IMR-90 (cell line): ENCODE data around the gene SERPINB2. TPM values are rescaled to one million over a fixed set of nuclear protein-coding genes. Genes with fewer than 3 reads are reported as not detected.

Experiments used
- ATAC-seq: fragments of 200-7000 bp; cut with Tn5 transposase; 2 replicates; pipeline ENCODE4 v1.9.1; 2020; ENCODE audit warnings: low read depth, mild to moderate bottlenecking, moderate library complexity
- BruUV-seq: library from RNA; stranded (reverse); fragments of 400-500 nt; replicated peaks from 2 replicates; lab custom pipeline; 2021; lab: Mats Ljungman, UMichigan
- CTCF ChIA-PET: fragments of 300-600 bp; formaldehyde crosslinking; extraction: SDS; loops from one replicate; lab custom pipeline; 2021; ENCODE audit warnings: antibody characterized with exemption; lab: Yijun Ruan, JAX
- POLR2A ChIA-PET: fragments of 300-600 bp; sonication (Branson Sonifier 250); formaldehyde crosslinking; loops from one replicate; lab custom pipeline; 2022; ENCODE audit warnings: antibody characterized with exemption; ENCODE audit not compliant: unreplicated experiment; lab: Charles Lee
- DNase-seq: peaks from one replicate; pipeline ENCODE4 v3.0.0; 2013
- H2AFZ ChIP-seq: replicated peaks from 2 replicates; pipeline ENCODE3; 2013; ENCODE audit warnings: low read length, mild to moderate bottlenecking; ENCODE audit not compliant: poor library complexity
- H2AK5ac ChIP-seq: 2 replicates; pipeline ENCODE4 v1.6.1; 2013; ENCODE audit warnings: low read depth, low read length, inconsistent platforms
- H2AK9ac ChIP-seq: replicated peaks from 2 replicates; pipeline ENCODE3; 2013; ENCODE audit warnings: mild to moderate bottlenecking, low read depth, low read length, moderate library complexity; ENCODE audit not compliant: poor library complexity
- H2BK120ac ChIP-seq: 2 replicates; pipeline ENCODE4 v1.6.1; 2013; ENCODE audit warnings: low read depth, low read length, inconsistent platforms
- H2BK15ac ChIP-seq: 3 replicates; pipeline ENCODE4 v1.6.1; 2013; ENCODE audit warnings: low read depth, low read length, inconsistent platforms
- H2BK20ac ChIP-seq: 2 replicates; pipeline ENCODE4 v1.6.1; 2013; ENCODE audit warnings: low read depth, mild to moderate bottlenecking, inconsistent platforms, low read length, moderate library complexity
- H2BK5ac ChIP-seq: 2 replicates; pipeline ENCODE4 v1.6.1; 2013; ENCODE audit warnings: mild to moderate bottlenecking, low read depth, low read length, inconsistent platforms; ENCODE audit not compliant: poor library complexity, severe bottlenecking
- H3K14ac ChIP-seq: replicated peaks from 2 replicates; pipeline ENCODE4 v1.6.1; 2013; ENCODE audit warnings: low read depth, low read length, inconsistent platforms
- H3K18ac ChIP-seq: 2 replicates; pipeline ENCODE4 v1.6.1; 2013; ENCODE audit warnings: low read depth, low read length, control low read depth
- H3K23ac ChIP-seq: 2 replicates; pipeline ENCODE4 v1.6.1; 2013; ENCODE audit warnings: low read depth, low read length, inconsistent platforms
- H3K27ac ChIP-seq: 2 replicates; pipeline ENCODE4 v1.5.1; 2013; ENCODE audit warnings: mild to moderate bottlenecking, control low read depth, low read length; ENCODE audit not compliant: insufficient read depth
- H3K27me3 ChIP-seq: 2 replicates; pipeline ENCODE4 v1.6.1; 2013; ENCODE audit warnings: low read length; ENCODE audit not compliant: control insufficient read depth, insufficient read depth
- H3K36me3 ChIP-seq: 2 replicates; pipeline ENCODE4 v1.6.1; 2013; ENCODE audit warnings: low read length, mixed read lengths; ENCODE audit not compliant: control insufficient read depth, insufficient read depth
- H3K4ac ChIP-seq: 2 replicates; pipeline ENCODE4 v1.6.1; 2013; ENCODE audit warnings: low read depth, low read length, inconsistent platforms
- H3K4me1 ChIP-seq: 2 replicates; pipeline ENCODE4 v1.6.1; 2013; ENCODE audit warnings: low read length, mixed read lengths; ENCODE audit not compliant: control insufficient read depth, insufficient read depth
- H3K4me2 ChIP-seq: 2 replicates; pipeline ENCODE4 v1.6.1; 2013; ENCODE audit warnings: low read depth, mild to moderate bottlenecking, control low read depth, low read length, moderate library complexity
- H3K4me3 ChIP-seq: 2 replicates; pipeline ENCODE4 v1.5.1; 2013; ENCODE audit warnings: low read depth, mild to moderate bottlenecking, control low read depth, low read length, moderate library complexity; ENCODE audit not compliant: insufficient read depth
- H3K56ac ChIP-seq: 2 replicates; pipeline ENCODE4 v1.6.1; 2013; ENCODE audit warnings: low read length, inconsistent platforms; ENCODE audit not compliant: insufficient read depth; ENCODE audit errors: extremely low read depth
- H3K79me1 ChIP-seq, 2 experiments: 2 replicates each; pipeline ENCODE4 v1.6.1; 2013; ENCODE audit warnings: low read length in 2 of 2, inconsistent platforms in 1 of 2, low read depth in 1 of 2
- H3K9ac ChIP-seq: 2 replicates; pipeline ENCODE4 v1.6.1; 2013; ENCODE audit warnings: low read depth, low read length, control low read depth
- H3K9me1 ChIP-seq: 2 replicates; pipeline ENCODE4 v1.6.1; 2013; ENCODE audit warnings: low read length, inconsistent platforms; ENCODE audit not compliant: insufficient read depth
- H3K9me3 ChIP-seq: 2 replicates; pipeline ENCODE4 v1.6.1; 2013; ENCODE audit warnings: low read length; ENCODE audit not compliant: control insufficient read depth, insufficient read depth
- H4K20me1 ChIP-seq: 2 replicates; pipeline ENCODE4 v1.6.1; 2013; ENCODE audit warnings: low read length, inconsistent platforms; ENCODE audit not compliant: insufficient read depth
- H4K5ac ChIP-seq: 2 replicates; pipeline ENCODE4 v1.6.1; 2013; ENCODE audit warnings: mild to moderate bottlenecking, low read depth, low read length, control low read depth
- H4K8ac ChIP-seq, 2 experiments: 2 replicates each; pipeline ENCODE4 v1.6.1; 2013; ENCODE audit warnings: low read depth in 2 of 2, low read length in 2 of 2, control low read depth in 1 of 2, inconsistent platforms in 1 of 2
- H4K91ac ChIP-seq: 2 replicates; pipeline ENCODE4 v1.6.1; 2013; ENCODE audit warnings: low read depth, low read length, inconsistent platforms; ENCODE audit not compliant: insufficient read depth
- BHLHE40 ChIP-seq: fragments of 150-350 bp; IDR thresholded peaks from 2 replicates; pipeline ENCODE4 v1.6.1; 2016; ENCODE audit warnings: mild to moderate bottlenecking, low read depth, low read length
- CEBPB ChIP-seq: IDR thresholded peaks from 2 replicates; pipeline ENCODE4 v1.6.1; 2012; ENCODE audit warnings: low read depth, low read length, improper control_type of control experiment
- MAZ ChIP-seq: IDR thresholded peaks from 2 replicates; pipeline ENCODE4 v1.6.1; 2012; ENCODE audit warnings: low read depth, mild to moderate bottlenecking, low read length, improper control_type of control experiment, moderate library complexity, borderline replicate concordance
- NFE2L2 ChIP-seq: fragments of 150-350 bp; IDR thresholded peaks from 2 replicates; pipeline ENCODE4 v1.6.1; 2016; ENCODE audit warnings: low read depth, mild to moderate bottlenecking, low read length
- POLR2A ChIP-seq: IDR thresholded peaks from 2 replicates; pipeline ENCODE4 v1.6.1; 2012; ENCODE audit warnings: mild to moderate bottlenecking, low read depth, low read length
- RAD21 ChIP-seq: IDR thresholded peaks from 2 replicates; pipeline ENCODE4 v1.6.1; 2012; ENCODE audit warnings: low read length, improper control_type of control experiment
- RCOR1 ChIP-seq: IDR thresholded peaks from 2 replicates; pipeline ENCODE4 v1.6.1; 2012; ENCODE audit warnings: mild to moderate bottlenecking, low read length, improper control_type of control experiment; ENCODE audit not compliant: insufficient replicate concordance
- SMC3 ChIP-seq: fragments of 150-350 bp; IDR thresholded peaks from 2 replicates; pipeline ENCODE4 v1.6.1; 2016; ENCODE audit warnings: low read depth, mild to moderate bottlenecking, antibody characterized with exemption, low read length, moderate library complexity
- WGBS, 2 experiments: methylation state at CpG; one replicate each; pipeline versions ENCODE4 v1.1.5 to v1.1.7; 2013; ENCODE audit warnings: missing lambda C conversion rate in 2 of 2; ENCODE audit not compliant: insufficient read length in 1 of 2; ENCODE audit errors: extremely low coverage in 2 of 2; 5-methylcytosine and 5-hydroxymethylcytosine counted together
- dilution Hi-C: fragments of 300-500 bp; cut with HindIII; formaldehyde crosslinking; loops from one replicate; pipeline ENCODE4 v1.14.3; 2018; ENCODE audit warnings: low sequenced_read_pairs; ENCODE audit not compliant: unreplicated experiment
- in situ Hi-C: fragments of 300-500 bp; cut with MboI; formaldehyde crosslinking; loops from 3 replicates; pipeline ENCODE4 v1.14.3; 2019; ENCODE audit warnings: low sequenced_read_pairs, inconsistent platforms, mixed read lengths
- intact Hi-C: fragments of 100-400 bp; cut with micrococcal nuclease; formaldehyde crosslinking; loops from 2 replicates; pipeline ENCODE4 v1.10.0; 2022
- polyA plus RNA-seq, 3 experiments: library from polyadenylated mRNA; depleted of rRNA; stranded (reverse); fragments of >200 nt; gene quantifications; 2 replicates each; pipeline ENCODE4 v1.2.3, GENCODE V29; 2012; ENCODE audit warnings: low replicate concordance in 1 of 3
- total RNA-seq: library from RNA; depleted of rRNA; stranded (reverse); fragments of >200 nt; gene quantifications from 2 replicates; pipeline ENCODE4 v1.2.3, GENCODE V29; 2012
- TF ChIP-seq, protein P1 (sequence below): fragments of 150-350 bp; IDR thresholded peaks from 2 replicates; pipeline ENCODE4 v1.6.1; 2016; ENCODE audit warnings: low read depth, mild to moderate bottlenecking, low read length, moderate library complexity, borderline replicate concordance
- TF ChIP-seq, protein P2 (sequence below): fragments of 150-350 bp; IDR thresholded peaks from 2 replicates; pipeline ENCODE4 v1.6.1; 2017; ENCODE audit warnings: mild to moderate bottlenecking, antibody characterized with exemption, low read length, low read depth
- TF ChIP-seq, protein P3 (sequence below): conservative IDR thresholded peaks from 2 replicates; pipeline ENCODE4 v1.5.1; 2012; ENCODE audit warnings: mild to moderate bottlenecking, low read depth, low read length, improper control_type of control experiment

SERPINB2 gene
- total and polyA plus RNA-seq, 2 of the 4 experiments (the other 2 are of a cell fraction) = 32.1 to 43.0 TPM

DNA sequence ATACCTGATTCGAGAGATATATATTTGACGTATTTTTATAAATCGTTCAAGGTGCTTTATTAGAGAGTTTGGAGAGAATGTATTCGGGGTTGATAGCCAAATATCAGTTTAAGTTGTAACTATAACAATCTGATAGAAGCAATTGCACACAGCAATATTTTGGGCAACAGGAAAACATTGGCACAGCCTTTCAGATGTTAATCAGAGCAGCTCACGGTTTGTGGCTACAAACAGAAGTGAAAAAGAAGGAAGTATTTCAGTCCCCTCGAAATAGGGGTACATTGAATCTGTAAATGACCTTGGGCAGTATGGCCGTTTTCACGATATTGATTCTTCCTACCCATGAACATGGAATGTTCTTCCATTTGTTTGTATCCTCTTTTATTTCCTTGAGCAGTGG, 40.8 kb downstream of the SERPINB2 start:
- Histone ChIP-seq H3K9ac (no peak overlapping the region), H3K4ac (no peak overlapping the region), H2BK20ac (no peak overlapping the region), H2BK120ac (no peak overlapping the region), H3K18ac (no peak overlapping the region), H3K9me1 (no peaks in the 10 kb centered on the region), H2BK15ac (no peak overlapping the region), H4K91ac (no peak overlapping the region), H3K23ac (no peak overlapping the region), H3K4me2 (no peak overlapping the region), H2AFZ (no peak overlapping the region), H3K4me3 (no peak overlapping the region), H4K5ac (no peak overlapping the region), H4K20me1 (no peaks in the 10 kb centered on the region), H3K27ac (no peak overlapping the region), H3K36me3 (no peaks in the 10 kb centered on the region), H4K8ac (no peak overlapping the region), H3K14ac (no peak overlapping the region), H2AK9ac (no peak overlapping the region), H3K27me3 (peaks cover 6% of the 10 kb centered on the region), H3K79me1 (no peaks in the 10 kb centered on the region), H3K9me3 (no peaks in the 10 kb centered on the region), H3K4me1 (no peaks in the 10 kb centered on the region), H2AK5ac (no peak overlapping the region), H3K56ac (no peak overlapping the region), H2BK5ac (no peak overlapping the region)
- intact Hi-C loops = no loop called here
- POLR2A ChIA-PET = no interaction called here
- in situ Hi-C loops = no loop called here
- CTCF ChIA-PET = no interaction called here
- WGBS, 2 experiments = no CpG with 5 or more reads among the region's 8 CpGs
- ATAC-seq (no peak), DNase-seq (no peak)
- no TSS peak for BruUV-seq
- dilution Hi-C loops = no loop called here
- TF ChIP-seq, protein P1, sequence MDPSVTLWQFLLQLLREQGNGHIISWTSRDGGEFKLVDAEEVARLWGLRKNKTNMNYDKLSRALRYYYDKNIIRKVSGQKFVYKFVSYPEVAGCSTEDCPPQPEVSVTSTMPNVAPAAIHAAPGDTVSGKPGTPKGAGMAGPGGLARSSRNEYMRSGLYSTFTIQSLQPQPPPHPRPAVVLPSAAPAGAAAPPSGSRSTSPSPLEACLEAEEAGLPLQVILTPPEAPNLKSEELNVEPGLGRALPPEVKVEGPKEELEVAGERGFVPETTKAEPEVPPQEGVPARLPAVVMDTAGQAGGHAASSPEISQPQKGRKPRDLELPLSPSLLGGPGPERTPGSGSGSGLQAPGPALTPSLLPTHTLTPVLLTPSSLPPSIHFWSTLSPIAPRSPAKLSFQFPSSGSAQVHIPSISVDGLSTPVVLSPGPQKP = no peak
- TF ChIP-seq CEBPB (no peak), RCOR1 (no peak), NFE2L2 (no peak), POLR2A (no peak), BHLHE40 (no peak), RAD21 (no peak), MAZ (no peak), SMC3 (no peak)
- TF ChIP-seq, protein P2, sequence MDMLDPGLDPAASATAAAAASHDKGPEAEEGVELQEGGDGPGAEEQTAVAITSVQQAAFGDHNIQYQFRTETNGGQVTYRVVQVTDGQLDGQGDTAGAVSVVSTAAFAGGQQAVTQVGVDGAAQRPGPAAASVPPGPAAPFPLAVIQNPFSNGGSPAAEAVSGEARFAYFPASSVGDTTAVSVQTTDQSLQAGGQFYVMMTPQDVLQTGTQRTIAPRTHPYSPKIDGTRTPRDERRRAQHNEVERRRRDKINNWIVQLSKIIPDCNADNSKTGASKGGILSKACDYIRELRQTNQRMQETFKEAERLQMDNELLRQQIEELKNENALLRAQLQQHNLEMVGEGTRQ = no peak
- TF ChIP-seq, protein P3, sequence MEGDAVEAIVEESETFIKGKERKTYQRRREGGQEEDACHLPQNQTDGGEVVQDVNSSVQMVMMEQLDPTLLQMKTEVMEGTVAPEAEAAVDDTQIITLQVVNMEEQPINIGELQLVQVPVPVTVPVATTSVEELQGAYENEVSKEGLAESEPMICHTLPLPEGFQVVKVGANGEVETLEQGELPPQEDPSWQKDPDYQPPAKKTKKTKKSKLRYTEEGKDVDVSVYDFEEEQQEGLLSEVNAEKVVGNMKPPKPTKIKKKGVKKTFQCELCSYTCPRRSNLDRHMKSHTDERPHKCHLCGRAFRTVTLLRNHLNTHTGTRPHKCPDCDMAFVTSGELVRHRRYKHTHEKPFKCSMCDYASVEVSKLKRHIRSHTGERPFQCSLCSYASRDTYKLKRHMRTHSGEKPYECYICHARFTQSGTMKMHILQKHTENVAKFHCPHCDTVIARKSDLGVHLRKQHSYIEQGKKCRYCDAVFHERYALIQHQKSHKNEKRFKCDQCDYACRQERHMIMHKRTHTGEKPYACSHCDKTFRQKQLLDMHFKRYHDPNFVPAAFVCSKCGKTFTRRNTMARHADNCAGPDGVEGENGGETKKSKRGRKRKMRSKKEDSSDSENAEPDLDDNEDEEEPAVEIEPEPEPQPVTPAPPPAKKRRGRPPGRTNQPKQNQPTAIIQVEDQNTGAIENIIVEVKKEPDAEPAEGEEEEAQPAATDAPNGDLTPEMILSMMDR = no peak
